GM19035 (cell line): ENCODE data around the gene OR14C36.
"Not testable (repeated sequence)": the region's sequence is repeated elsewhere in the genome, so short reads cannot be mapped to it uniquely, and the experiment has no call there.

Experiments used
- ATAC-seq: cut with Tn5 transposase; IDR thresholded peaks from one replicate; pipeline ENCODE4 v1.9.1; 2021; ENCODE audit not compliant: unreplicated experiment

The OR14C36 gene

GRCh38 chr1:248348475-248348874, at the start of gene OR14C36:
Gene OR14C36, plus strand, starts transcription at chr1:248348775. Its CDS starts 0 bp downstream, at chr1:248348775.
- no peak for ATAC-seq

GRCh38 chr1:248303324-248303723, 45.3 kb upstream of the OR14C36 start, which contains the start of gene OR2T12:
Gene OR2T12, minus strand, starts transcription at chr1:248303424. Its CDS starts 7,846 bp downstream, at chr1:248295578.
- no peak for ATAC-seq

- ATAC-seq = not testable (repeated sequence)
These were observed 42.9 kb upstream of the OR14C36 start for GRCh38 chr1:248305672-248306071.

GRCh38 chr1:248306103-248306502, 42.5 kb upstream of the OR14C36 start:
- no peak for ATAC-seq

- ATAC-seq = not testable (repeated sequence)
These were observed 41.8 kb upstream of the OR14C36 start for GRCh38 chr1:248306740-248307139.

GRCh38 chr1:248316796-248317195, 31.8 kb upstream of the OR14C36 start:
- ATAC-seq = no peak

GRCh38 chr1:248324468-248324867, 24.1 kb upstream of the OR14C36 start, which contains the start of gene OR2M7:
Gene OR2M7, minus strand, starts transcription at chr1:248324568. Its CDS starts 0 bp downstream, at chr1:248324568.
- no peak for ATAC-seq

- no peak for ATAC-seq
These were observed 5.1 kb upstream of the OR14C36 start for GRCh38 chr1:248343451-248343850.

GRCh38 chr1:248359415-248359814, 10.8 kb downstream of the OR14C36 start:
- ATAC-seq = no peak

- ATAC-seq = no peak
These were observed 12.6 kb downstream of the OR14C36 start, which contains the start of gene OR2T4 for GRCh38 chr1:248361121-248361715. Gene OR2T4, plus strand, starts transcription at chr1:248361665. Its CDS starts 0 bp downstream, at chr1:248361665.

- ATAC-seq = no peak
These were observed 18.0 kb downstream of the OR14C36 start for GRCh38 chr1:248366609-248367008.

- ATAC-seq = no peak
These were observed 23.8 kb downstream of the OR14C36 start for GRCh38 chr1:248372394-248372793.

GRCh38 chr1:248373761-248374160, 25.2 kb downstream of the OR14C36 start:
- no peak for ATAC-seq

GRCh38 chr1:248375446-248375845, 26.9 kb downstream of the OR14C36 start, which contains the start of gene OR2T6:
Gene OR2T6, plus strand, starts transcription at chr1:248375746. Its CDS starts 11,863 bp downstream, at chr1:248387609.
- ATAC-seq = no peak

GRCh38 chr1:248376916-248377315, 28.3 kb downstream of the OR14C36 start:
- ATAC-seq = no peak

- ATAC-seq = no peak
These were observed 32.3 kb downstream of the OR14C36 start for GRCh38 chr1:248380854-248381253.

GRCh38 chr1:248388426-248388825, 39.9 kb downstream of the OR14C36 start:
- no peak for ATAC-seq

GRCh38 chr1:248393050-248393449, 44.5 kb downstream of the OR14C36 start:
- ATAC-seq = no peak
